C4-2B (cell line): ENCODE data around the gene PIK3R5.

Experiments
- H3K27ac ChIP-seq: fragments of 450-650 bp; 2 replicates; pipeline ENCODE4 v1.5.1; 2017
- CTCF ChIP-seq: fragments of 450-650 bp; conservative IDR thresholded peaks from 2 replicates; pipeline ENCODE4 v1.5.1; 2017; ENCODE audit warnings: mild to moderate bottlenecking
- ZFX ChIP-seq: fragments of 450-650 bp; IDR thresholded peaks from 2 replicates; pipeline ENCODE4 v1.6.1; 2017

The PIK3R5 gene

GRCh38 chr17:8875436-8875835, 90.1 kb downstream of the PIK3R5 start:
- TF ChIP-seq ZFX (no peak), CTCF (no peak)
- no peak overlapping the region for H3K27ac ChIP-seq

GRCh38 chr17:8873801-8874715, 91.4 kb downstream of the PIK3R5 start:
- TF ChIP-seq CTCF (no peak), ZFX (no peak)
- no peak overlapping the region for H3K27ac ChIP-seq

- H3K27ac ChIP-seq, result no peak overlapping the region
- TF ChIP-seq ZFX (no peak), CTCF (no peak)
These were observed 92.6 kb downstream of the PIK3R5 start for GRCh38 chr17:8872705-8873435.

GRCh38 chr17:8872036-8872704, 93.3 kb downstream of the PIK3R5 start:
- H3K27ac ChIP-seq, result no peak overlapping the region
- TF ChIP-seq CTCF (no peak), ZFX (no peak)

GRCh38 chr17:8871081-8871581, 94.4 kb downstream of the PIK3R5 start:
- no peak for TF ChIP-seq CTCF
- TF ChIP-seq ZFX, result no peak
- H3K27ac ChIP-seq, result no peak overlapping the region

- TF ChIP-seq ZFX (no peak), CTCF (no peak)
- H3K27ac ChIP-seq, result no peak overlapping the region
These were observed 95.0 kb downstream of the PIK3R5 start for GRCh38 chr17:8870406-8871040.
